ENCODE data around the gene SCMH1.

SCMH1 gene

DNA sequence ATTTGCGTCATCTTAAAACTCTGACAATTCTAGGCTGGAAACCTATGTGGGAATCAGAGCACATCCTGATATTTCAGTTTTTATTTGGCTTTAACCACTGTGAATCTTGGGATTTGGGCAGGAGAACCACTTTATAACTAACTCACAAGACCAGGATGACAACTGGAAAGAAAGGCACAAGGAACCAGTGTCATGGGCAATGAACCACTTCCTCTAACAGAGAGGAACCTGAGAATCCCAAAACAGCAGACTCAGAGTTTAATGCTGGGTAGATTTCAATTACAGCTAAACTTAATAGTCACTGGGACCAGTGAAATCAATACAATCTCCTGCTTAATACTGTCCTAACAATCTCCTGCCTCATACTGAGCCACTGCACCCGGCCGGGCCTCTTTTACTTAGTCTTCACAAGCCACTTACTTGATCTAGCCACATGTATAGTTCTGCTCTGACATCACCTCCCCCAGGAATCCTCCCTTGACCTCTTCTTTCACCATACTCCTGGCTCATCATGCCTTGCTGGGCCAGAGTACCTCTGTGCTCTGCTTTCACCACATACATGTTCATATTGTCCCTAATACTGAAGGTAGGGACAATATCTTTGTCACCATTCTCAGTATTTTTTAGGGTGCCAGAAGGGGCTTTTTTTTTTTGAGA is 200.4 kb downstream of the SCMH1 start:
- H3K27ac ChIP-seq = no peak overlapping the region
- no peak for DNase-seq (ENCODE audit: low read depth, low spot score)

DNA sequence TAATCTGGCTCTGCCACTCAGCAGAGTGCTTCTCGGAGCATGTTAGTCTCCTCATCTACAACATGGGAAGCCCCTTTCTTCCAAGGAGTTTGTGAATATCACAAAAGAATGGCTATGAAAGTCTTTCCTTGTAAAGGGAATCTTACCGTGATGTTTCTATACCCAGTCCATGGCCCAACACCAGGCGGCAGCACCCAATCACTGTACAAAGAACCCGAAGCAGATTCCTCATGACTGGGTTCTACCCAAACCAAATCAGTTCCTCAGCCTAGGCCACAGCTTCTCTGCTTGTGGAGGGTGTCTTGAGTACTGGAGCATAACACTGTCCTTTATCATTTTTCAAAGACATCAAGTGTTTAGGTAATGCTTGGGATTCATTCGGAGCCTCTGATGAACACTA is 204.0 kb downstream of the SCMH1 start:
- H3K27ac ChIP-seq = no peak overlapping the region
- no peak for DNase-seq (ENCODE audit: low read depth, low spot score)

DNA sequence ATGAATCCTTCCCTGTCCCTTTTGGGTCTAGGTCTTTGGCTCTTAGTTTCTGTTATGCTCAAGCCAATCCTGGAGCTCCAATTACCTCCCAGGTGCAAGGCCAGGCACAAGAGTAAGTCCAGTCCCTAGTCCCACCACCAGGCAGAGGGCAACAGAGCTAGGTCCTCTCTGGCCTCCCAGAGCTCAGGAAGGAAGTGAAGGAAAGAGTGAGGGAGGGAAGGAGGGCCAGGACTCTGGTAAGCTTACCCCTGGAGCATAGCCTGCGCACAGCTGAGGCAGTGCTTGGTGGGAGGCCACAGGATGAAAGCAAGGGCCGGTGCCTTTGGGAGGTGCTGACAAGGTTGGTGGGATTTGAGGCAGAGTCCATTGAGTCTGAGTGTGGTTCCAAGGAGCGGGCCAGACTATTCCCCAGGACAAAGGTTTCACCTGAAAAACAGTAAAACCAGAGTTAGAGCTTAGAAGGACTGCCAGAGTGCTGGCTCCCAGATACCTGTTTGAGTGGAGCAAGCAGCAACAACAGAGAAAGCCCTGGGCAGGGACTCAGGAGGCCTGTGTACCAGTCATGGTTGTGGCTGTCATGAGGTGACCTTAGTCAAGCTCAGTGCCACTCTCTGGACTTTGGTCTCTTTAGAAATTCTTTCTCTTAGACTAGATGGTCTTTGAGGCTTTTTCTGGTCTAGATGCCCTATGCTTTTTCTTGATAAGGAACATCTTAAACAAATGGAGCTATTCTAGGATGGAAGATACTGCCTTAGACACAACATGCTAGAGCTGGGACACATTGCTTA is 204.8 kb downstream of the SCMH1 start:
- no peak overlapping the region for H3K27ac ChIP-seq
- no peak for DNase-seq (ENCODE audit: low read depth, low spot score)

DNA sequence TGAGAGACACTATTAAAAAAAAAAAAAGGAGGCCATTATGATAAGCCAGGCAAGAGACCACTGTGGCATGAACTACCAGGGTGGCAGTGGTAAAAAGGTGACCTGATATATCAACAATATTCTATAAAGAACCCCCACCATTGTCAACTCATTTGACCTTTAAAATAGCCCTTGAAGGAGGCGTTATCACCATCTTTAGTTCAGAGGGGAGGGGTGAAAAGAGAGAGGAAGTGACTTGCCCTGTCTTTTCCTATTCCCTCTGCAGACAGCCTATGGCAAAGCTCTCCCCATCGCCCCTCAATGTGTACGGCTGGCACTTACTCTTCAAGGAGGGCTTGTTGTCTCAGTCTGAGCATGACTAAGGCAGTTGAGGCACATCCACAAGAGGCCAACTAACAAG is 208.8 kb downstream of the SCMH1 start:
- no peak for DNase-seq (ENCODE audit: low read depth, low spot score)
- H3K27ac ChIP-seq = no peak overlapping the region

DNA sequence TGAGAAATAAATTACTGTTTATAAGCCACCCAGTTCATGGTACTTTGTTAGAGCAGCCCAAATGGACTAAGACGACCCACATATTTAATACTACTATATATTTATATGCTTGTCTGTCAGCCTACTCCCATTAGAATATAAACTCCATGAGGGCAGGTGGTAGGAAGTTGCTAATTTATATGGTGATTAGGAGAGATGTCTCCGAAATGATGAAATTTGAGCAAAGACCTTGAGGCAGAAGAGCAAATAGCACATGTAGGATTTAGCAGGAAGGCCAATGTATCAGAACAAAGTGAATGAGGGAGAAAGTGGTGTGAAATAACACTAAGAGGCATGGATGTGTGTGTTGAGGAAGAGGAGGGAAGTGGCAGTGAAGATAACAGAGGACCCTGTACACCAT is 210.0 kb downstream of the SCMH1 start:
- DNase-seq (ENCODE audit: low read depth, low spot score) = no peak

DNA sequence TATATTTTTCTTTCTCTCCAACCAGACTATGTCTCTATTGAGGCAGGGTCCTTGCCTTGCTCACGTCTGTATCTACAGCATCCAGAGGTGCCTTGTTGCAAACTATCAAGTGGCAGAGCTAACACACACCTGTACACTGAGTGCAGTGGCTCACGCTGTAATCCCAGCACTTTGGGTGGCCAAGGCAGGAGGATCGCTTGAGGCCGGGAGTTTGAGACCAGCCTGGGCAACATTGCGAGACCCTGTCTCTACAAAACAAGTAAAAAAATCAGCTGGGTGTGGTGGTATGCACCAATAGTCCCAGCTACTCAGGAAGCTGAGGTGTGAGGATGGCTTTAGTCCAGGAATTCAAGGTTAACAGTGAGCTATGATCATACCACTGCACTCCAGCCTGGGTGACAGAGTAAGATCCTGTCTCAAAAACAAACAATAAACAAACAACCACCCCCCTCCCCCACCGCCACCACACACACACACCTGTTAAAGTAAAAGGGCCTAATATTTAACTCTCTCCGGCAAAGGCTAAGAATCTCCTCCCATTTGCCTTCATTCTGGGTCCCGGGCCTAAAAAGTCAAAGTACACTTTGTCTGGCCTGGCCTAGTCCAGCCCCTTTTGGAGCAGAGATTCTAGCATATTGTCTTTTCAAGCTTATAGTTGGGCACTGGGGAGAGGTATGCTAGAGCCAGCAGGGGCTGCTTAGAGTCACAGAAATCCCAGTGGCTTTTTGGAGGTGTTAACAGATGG is 211.1 kb downstream of the SCMH1 start:
- H3K27ac ChIP-seq = no peak overlapping the region
- DNase-seq (ENCODE audit: low read depth, low spot score) = no peak

More for the DNA sequence above, 210.0 kb downstream of the SCMH1 start:
- no peak overlapping the region for H3K27ac ChIP-seq

DNA sequence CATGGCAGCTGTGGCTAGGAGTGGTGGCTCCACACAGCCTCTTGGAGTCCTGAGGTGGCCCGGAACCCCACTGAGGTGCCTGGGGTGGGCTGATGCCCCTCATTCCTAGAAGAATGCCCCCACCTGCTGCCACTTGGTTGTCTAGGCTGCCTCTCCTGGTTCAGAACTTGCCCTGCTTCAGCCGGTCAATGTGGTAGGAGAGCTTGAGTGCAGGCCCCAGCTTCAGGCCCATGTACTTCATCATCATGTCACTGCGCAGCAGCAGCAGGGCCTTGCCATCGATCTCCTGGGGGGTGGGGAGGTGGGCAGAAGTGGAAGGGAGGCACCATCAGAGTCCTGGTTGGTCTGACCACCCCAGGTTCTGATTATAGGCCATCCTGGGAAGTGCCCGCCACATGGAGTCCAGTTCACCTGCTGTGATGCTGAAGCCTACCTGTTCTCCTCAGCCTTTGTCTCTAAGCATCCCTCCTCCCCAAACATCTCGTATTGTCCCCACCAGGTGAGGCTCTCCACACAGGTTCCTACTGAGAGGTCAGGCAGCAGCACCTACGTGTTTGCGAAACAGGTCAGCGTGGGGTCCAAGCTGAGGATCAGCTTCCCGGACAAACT is 214.0 kb downstream of the SCMH1 start:
- H3K27ac ChIP-seq = no peak overlapping the region
- DNase-seq (ENCODE audit: low read depth, low spot score) = no peak

DNA sequence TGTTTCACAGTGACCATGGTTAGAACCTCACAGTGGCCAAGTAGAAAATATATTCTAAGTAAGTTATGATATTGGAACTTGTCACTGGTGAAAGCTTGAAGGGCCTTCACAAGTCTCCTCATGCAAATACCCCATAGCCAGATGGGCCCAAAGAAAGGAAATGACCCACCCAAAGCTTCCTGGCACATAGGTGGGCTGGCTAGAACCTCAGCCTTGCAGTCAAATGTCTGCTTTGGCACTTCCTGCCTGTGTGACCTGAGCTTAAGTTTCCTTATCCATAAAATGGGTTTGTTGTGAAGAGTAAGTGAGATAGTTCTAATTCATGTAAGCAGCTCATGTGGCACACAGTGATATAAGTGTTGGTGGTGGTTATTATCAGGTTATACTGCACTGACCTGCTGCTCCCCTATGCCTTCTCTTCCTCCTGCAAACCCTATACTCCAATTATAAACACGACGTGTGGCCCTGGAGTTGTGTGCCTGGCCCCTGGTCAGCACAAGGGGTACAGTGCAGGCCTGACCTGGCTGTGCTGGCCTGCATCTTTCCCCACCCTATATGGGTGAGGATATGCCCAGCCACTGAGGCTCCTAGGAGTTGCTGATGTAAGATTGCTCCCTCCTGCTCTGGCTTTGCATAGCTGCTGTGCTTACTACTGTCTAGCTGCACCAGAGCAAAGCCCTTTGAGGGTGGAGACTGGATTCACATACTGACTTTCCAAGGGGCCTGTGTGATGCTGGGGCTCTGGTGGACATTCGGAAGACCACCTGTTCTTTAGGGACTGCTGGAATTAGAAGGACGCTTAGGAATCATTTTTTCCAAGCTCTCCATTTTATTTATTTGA is 215.9 kb downstream of the SCMH1 start:
- H3K27ac ChIP-seq = no peak overlapping the region
- DNase-seq (ENCODE audit: low read depth, low spot score) = no peak

DNA sequence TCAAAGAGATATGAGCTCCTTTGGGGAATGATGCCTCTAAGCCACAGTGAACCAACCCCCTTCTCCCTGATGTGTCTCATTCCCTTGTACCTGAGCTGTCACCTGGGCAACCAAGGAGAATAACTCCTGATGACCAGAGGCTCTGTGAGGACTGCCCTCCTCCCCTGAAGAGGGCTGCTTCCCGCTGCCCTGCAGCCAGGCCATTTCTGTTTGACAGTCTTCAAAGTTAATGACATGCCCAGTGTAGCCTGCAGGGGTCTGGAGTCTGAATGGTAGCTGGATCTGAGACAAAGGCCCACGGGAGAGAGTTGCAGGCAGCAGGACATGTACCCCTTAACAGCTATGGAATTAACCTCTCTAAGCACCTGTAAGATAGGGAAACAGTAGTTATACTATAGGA is 217.2 kb downstream of the SCMH1 start:
- no peak overlapping the region for H3K27ac ChIP-seq
- DNase-seq (ENCODE audit: low read depth, low spot score) = no peak

DNA sequence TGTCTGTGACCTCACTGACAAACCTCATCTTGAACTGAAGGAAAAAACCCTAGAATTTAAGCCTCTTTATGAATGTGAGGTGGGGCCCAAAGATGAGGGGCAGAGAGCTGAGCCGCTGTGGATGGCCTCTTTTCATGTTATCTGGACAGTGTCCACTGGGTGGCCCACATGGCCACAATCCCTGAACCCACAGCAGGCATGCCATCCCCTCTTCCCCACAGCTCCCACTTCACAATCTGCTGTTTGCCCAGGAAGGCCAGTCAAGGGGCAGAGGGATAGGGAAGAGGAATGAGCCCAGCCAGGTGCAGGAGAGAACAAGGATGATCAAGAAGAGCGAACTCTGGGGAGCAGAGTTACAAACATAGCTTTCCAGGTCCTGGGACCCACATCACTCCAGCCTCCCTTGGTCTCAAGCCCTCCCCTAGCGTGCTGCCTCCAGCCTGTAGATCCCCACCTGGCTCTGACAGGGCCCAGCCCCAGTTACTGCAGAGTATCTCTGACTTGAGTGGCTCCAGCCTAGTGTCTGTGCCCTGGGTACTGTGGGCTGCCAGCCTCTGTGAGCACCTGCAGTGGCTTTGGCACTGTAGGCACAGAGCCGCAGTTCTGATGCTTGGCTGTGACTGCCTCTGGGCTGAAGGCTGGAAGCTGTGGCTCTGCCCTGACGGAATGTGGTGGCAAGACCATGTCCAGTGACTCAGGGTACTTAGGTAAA is 218.7 kb downstream of the SCMH1 start:
- no peak overlapping the region for H3K27ac ChIP-seq
- no peak for DNase-seq (ENCODE audit: low read depth, low spot score)

DNA sequence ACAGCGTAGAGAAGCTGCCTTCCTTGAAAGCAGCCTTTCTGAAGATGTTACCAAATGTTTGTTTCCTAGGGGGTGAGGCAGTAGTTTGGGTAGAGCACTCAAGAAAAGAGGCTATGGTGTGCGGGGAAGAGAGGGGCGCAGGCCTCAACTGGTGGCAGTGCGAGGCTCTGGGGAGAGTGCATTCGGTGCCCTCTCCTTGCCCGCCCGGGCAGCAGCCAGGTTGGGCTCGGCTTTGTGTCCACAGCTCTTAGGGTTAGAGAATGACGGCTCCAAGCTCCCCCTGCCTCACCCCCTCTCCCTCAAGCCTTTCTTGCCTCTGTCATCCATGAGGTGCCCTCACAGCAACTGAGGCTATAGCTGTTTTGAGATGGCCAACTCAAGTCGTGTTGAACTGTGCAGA is 219.7 kb downstream of the SCMH1 start:
- DNase-seq (ENCODE audit: low read depth, low spot score) = no peak
- H3K27ac ChIP-seq = no peak overlapping the region

DNA sequence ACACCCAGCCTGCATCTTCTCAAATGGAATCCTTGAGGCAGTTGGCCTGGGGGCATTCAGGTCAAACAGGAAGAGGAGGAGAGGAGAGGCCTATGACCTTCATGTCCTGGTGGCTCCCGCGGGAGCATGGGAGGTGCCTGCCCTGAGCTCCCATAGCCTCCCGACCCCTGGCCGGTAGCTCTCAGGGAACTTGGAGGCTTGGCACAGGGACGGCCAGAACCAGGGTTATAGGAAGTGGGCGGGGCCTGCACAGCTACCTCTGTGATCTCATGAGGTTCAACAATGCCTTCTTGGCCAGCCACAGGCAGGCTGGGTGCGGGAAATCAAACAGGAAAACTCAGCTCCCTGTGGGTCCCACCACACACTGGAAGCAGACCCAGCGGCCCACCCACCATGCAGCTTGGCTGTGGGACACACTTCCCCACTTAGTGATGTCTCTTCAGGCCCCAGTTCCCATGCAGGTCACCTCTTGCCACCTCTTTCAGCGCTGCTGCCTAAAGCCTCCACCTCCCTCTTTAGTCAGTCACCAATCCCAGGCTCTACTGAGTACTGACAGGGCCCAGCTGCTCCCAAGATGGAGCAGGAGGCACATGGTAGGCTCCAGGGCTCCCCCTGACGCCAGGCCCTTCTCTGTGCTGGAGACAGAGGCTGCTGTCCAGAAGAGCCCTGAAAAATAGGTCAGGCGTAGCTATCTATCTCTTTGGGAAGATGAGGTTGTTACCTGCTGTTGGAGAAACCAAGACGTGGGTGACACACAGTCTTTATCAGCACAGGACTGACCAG is 220.4 kb downstream of the SCMH1 start, which contains the start of gene SLFNL1:
TSS of gene SLFNL1 (minus strand) at position 200 of the 783 bp plus-strand sequence. CDS start 1,065 bp downstream, outside the sequence.
- DNase-seq (ENCODE audit: low read depth, low spot score) = no peak
- H3K27ac ChIP-seq = no peak within 1 kb of the TSS

DNA sequence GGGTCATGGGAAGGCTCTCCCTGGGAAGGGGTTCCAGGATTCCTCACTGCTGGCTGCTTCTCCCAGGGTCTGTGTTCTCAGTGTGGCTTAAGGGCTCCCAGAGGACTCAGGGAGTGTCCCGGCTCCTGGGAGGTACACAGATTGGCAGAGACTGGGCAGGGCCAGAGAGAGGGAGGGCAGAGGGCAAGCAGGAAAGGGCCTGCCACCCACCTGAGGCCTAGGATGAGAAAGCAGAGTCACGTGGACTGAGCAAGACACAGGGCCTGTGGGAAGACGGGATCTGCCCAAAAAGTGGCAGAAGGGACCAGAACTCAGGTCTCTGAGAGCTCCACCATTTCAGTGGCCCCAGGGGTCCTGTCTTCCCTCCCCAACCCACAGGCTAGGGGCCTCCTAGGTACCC is 221.5 kb downstream of the SCMH1 start:
- no peak for DNase-seq (ENCODE audit: low read depth, low spot score)
- H3K27ac ChIP-seq = no peak overlapping the region

DNA sequence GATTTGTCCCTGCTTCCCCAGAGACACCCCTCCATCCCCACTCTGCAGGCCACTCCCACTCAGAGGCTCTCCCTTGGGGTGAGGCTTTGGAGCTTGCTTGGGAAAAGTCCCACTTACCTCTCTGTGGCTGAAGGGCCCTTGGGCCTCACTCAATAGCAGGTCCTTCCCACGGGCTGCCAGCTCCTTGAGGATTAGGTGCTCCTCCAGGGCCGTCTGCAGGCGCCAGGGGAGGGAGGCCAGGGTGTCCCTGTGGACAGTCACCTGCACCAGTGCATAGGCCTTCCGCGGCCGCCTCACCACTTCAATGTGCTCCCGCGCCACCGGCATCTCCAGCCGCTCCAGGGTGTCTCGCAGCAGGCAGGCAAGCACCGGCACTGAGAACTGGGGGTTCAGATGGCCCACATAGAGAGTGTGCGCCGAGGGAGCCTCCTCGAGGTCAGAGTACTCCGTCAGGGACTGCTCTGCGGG is 222.0 kb downstream of the SCMH1 start:
- DNase-seq (ENCODE audit: low read depth, low spot score) = no peak
- no peak overlapping the region for H3K27ac ChIP-seq

DNA sequence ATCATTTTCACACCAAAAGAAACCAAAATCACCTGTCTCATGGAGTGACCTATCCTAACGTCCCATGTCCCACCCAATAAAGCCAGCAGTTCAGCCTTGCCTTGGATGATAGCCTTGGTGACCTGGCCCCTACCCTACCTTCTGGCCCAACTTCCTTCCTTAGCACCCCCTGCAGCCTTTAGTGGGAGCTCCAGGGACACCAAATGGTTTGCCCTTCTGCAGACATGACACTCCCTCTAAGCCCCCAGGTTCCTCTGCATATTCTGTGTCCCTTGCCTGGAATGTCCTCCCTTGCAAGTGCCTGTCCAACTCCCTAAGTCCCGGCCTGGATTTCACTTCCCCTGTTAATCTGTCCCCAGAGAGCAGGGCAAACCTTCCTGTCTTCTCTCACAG is 222.8 kb downstream of the SCMH1 start:
- H3K27ac ChIP-seq = no peak overlapping the region

DNA sequence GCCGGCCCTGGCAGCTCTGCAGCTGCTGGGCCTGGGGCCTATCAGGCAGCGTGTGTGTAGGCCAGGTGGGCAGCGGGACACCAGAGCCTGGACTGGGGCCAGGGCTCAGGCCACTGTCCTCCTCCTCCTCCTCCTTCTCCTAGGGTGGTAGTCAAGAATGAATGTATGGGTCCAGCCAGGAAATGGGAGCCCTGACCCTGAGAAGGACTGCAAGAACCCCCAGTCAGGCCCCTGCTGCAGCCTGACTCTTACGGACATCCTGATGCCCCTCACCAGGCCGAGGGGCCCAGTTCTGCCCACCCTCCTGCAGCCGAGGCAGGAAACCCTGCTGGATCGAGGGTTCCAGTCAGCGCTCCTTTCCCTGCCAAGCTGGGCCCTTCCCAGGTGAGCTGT is 224.1 kb downstream of the SCMH1 start:
- no peak for DNase-seq (ENCODE audit: low read depth, low spot score)
- H3K27ac ChIP-seq = no peak overlapping the region

More for the DNA sequence above, 222.8 kb downstream of the SCMH1 start:
- DNase-seq (ENCODE audit: low read depth, low spot score) = no peak

DNA sequence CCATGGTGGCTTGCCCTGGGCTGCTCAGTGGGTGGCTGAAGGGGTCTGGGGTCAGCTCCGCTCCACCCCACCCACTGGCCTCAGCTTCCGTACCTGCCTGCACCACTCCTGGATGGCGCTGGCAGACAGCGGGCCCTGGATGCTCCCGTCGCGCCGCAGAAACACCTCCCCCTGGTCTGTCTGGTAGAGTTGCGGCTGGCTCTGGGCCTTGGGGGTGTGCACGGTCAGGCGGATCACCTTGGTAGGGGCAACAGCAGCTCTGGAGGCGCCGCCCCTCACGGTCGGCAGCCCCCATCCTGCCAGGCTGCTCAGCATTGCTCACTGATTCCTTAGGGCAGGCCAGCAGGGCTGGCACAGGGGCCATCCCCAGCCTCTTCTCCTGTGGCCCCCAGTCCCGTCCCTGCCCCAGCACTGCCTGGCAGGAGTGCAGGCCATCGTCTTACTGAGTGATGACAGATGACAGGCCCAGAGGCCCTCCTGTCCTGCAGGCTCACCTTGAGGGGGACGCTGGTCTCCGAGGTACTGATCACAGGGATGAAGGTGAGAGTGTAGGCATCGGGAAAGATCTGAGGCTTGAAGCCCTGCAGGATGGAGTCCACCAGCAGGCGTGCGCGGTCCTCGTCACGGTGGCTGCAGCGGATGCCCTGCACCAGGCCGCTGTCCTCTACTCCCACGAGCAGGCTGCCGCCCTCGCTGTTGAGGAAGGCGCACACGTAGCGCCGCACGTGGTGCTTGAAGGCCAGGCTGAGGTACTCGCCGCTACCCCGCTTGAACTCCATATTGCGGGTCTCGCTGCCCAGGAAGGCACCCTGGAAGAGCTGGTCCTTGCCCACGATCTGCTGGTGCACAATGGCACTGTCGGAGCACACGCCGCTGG is 224.7 kb downstream of the SCMH1 start:
- DNase-seq (ENCODE audit: low read depth, low spot score) = no peak
- no peak overlapping the region for H3K27ac ChIP-seq

Data from epithelial cell of prostate (primary cell).